ENCODE measurements around the gene GNAI3.

DNA sequence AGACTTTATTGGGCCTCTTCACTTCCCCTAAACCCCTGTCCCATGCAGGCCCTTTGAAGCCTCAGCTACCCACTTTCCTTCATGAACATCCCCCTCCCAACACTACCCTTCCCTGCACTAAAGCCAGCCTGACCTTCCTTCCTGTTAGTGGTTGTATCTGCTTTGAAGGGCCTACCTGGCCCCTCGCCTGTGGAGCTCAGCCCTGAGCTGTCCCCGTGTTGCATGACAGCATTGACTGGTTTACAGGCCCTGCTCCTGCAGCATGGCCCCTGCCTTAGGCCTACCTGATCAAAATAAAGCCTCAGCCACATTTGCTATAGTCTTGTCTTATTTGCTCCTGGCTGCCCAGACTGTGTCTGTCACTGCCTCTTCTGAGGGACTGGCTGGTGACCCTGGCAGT lies 113.0 kb downstream of the GNAI3 start:
- TF ChIP-seq POLR2AphosphoS5 (IDR thresholded peaks at IDR 0.05; ENCODE audit: insufficient read depth in 1 of 2, low read depth in 1 of 2): no peak
- TF ChIP-seq, protein P1, sequence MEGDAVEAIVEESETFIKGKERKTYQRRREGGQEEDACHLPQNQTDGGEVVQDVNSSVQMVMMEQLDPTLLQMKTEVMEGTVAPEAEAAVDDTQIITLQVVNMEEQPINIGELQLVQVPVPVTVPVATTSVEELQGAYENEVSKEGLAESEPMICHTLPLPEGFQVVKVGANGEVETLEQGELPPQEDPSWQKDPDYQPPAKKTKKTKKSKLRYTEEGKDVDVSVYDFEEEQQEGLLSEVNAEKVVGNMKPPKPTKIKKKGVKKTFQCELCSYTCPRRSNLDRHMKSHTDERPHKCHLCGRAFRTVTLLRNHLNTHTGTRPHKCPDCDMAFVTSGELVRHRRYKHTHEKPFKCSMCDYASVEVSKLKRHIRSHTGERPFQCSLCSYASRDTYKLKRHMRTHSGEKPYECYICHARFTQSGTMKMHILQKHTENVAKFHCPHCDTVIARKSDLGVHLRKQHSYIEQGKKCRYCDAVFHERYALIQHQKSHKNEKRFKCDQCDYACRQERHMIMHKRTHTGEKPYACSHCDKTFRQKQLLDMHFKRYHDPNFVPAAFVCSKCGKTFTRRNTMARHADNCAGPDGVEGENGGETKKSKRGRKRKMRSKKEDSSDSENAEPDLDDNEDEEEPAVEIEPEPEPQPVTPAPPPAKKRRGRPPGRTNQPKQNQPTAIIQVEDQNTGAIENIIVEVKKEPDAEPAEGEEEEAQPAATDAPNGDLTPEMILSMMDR (IDR thresholded peaks at IDR 0.05): no peak
- TF ChIP-seq POLR2A (IDR thresholded peaks at IDR 0.05): no peak

Data from vagina (tissue), 2 donors.